Mesothelial cell of epicardium (in vitro differentiated cells): Measurements from ENCODE around the gene PHC3. TPM values are rescaled to one million over a fixed set of nuclear protein-coding genes. Genes with fewer than 3 reads are reported as not detected.
"Not testable (repeated sequence)": the region's sequence is repeated elsewhere in the genome, so short reads cannot be mapped to it uniquely, and the experiment has no call there.

Experiments
- DNase-seq, 2 experiments: peaks; one replicate each; pipeline ENCODE4 v3.0.0; 2021; ENCODE audit warnings: low spot score in 2 of 2; ENCODE audit not compliant: unreplicated experiment in 2 of 2
- H3K27ac Mint-ChIP-seq: 2 replicates; pipeline ENCODE4 v1.8.0; 2021; ENCODE audit warnings: mixed read lengths
- H3K27me3 Mint-ChIP-seq: 2 replicates; pipeline ENCODE4 v1.8.0; 2021; ENCODE audit warnings: low read depth, mixed read lengths
- H3K36me3 Mint-ChIP-seq: 2 replicates; pipeline ENCODE4 v1.8.0; 2021; ENCODE audit warnings: mixed read lengths
- H3K4me1 Mint-ChIP-seq: 2 replicates; pipeline ENCODE4 v1.8.0; 2021; ENCODE audit warnings: mixed read lengths
- H3K4me3 Mint-ChIP-seq: 2 replicates; pipeline ENCODE4 v1.8.0; 2021; ENCODE audit warnings: mild to moderate bottlenecking, moderate library complexity, mixed read lengths
- H3K9me3 Mint-ChIP-seq: 2 replicates; pipeline ENCODE4 v1.8.0; 2021; ENCODE audit warnings: mixed read lengths
- total RNA-seq: library from RNA; stranded (reverse); gene quantifications from 3 replicates; pipeline ENCODE4 v1.2.1, GENCODE V29; 2021
- TF ChIP-seq, protein P1 (sequence below): fragments of 200-600 bp; sonication (generic); IDR thresholded peaks from one replicate; pipeline ENCODE4 v1.5.0; 2021; ENCODE audit warnings: antibody characterized with exemption; ENCODE audit not compliant: unreplicated experiment

PHC3 gene
- total RNA-seq, 1 donor from 2014 or later, result 58.1 TPM

DNA sequence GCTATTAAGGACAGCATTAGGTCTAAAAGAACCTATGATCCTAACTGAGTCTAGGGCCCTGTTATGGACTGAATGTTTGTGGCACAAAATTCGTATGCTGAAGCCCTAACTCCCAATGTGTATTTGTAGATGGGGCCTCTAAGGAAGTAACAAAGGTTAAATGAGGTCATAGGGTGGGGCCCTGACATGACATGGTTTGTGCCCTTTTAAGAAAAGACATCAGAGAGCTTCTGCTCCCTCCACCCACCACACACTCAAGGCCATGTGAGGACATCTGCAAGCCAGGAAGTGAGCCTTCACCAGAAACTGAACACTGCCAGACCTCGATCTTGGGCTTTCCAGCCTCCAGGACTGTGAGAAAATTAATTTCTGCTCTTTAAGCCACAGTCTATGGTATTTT, 49.2 kb downstream of the PHC3 start:
- Mint-ChIP-seq H3K27ac (no peak overlapping the region), H3K9me3 (peaks cover 10% of the 10 kb centered on the region), H3K27me3 (no peaks in the 10 kb centered on the region), H3K4me3 (no peak overlapping the region), H3K36me3 (peaks cover 46% of the 10 kb centered on the region), H3K4me1 (peaks cover 3% of the 10 kb centered on the region)
- DNase-seq, result no peak
- TF ChIP-seq, protein P1, sequence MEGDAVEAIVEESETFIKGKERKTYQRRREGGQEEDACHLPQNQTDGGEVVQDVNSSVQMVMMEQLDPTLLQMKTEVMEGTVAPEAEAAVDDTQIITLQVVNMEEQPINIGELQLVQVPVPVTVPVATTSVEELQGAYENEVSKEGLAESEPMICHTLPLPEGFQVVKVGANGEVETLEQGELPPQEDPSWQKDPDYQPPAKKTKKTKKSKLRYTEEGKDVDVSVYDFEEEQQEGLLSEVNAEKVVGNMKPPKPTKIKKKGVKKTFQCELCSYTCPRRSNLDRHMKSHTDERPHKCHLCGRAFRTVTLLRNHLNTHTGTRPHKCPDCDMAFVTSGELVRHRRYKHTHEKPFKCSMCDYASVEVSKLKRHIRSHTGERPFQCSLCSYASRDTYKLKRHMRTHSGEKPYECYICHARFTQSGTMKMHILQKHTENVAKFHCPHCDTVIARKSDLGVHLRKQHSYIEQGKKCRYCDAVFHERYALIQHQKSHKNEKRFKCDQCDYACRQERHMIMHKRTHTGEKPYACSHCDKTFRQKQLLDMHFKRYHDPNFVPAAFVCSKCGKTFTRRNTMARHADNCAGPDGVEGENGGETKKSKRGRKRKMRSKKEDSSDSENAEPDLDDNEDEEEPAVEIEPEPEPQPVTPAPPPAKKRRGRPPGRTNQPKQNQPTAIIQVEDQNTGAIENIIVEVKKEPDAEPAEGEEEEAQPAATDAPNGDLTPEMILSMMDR, result no peak

GRCh38 chr3:170130532-170130931, 51.0 kb downstream of the PHC3 start:
- peaks cover 1% of the 10 kb centered on the region for H3K4me1 Mint-ChIP-seq
- TF ChIP-seq, protein P1, result no peak
- peaks cover 10% of the 10 kb centered on the region for H3K9me3 Mint-ChIP-seq
- DNase-seq, result no peak
- peaks cover 38% of the 10 kb centered on the region for H3K36me3 Mint-ChIP-seq
- H3K4me3 Mint-ChIP-seq, result no peak overlapping the region
- H3K27me3 Mint-ChIP-seq, result no peaks in the 10 kb centered on the region
- no peak overlapping the region for H3K27ac Mint-ChIP-seq

- H3K4me3 Mint-ChIP-seq, result no peak overlapping the region
Measured at GRCh38 chr3:170128977-170129431, 52.5 kb downstream of the PHC3 start.

GRCh38 chr3:170128259-170128976, 53.1 kb downstream of the PHC3 start:
- Mint-ChIP-seq H3K36me3 (peaks cover 26% of the 10 kb centered on the region), H3K27ac (no peak overlapping the region), H3K4me1 (peaks cover 2% of the 10 kb centered on the region), H3K4me3 (no peak overlapping the region), H3K9me3 (peaks cover under 1% of the 10 kb centered on the region), H3K27me3 (no peaks in the 10 kb centered on the region)
- DNase-seq, result no peak
- TF ChIP-seq, protein P1, result no peak

More at GRCh38 chr3:170128977-170129431, 52.5 kb downstream of the PHC3 start:
- peaks cover 5% of the 10 kb centered on the region for H3K9me3 Mint-ChIP-seq
- H3K36me3 Mint-ChIP-seq, result peaks cover 32% of the 10 kb centered on the region
- H3K4me1 Mint-ChIP-seq, result peaks cover 2% of the 10 kb centered on the region
- no peaks in the 10 kb centered on the region for H3K27me3 Mint-ChIP-seq
- TF ChIP-seq, protein P1, result no peak
- H3K27ac Mint-ChIP-seq, result no peak overlapping the region
- DNase-seq, result no peak

GRCh38 chr3:170117134-170117533, 64.4 kb downstream of the PHC3 start:
- Mint-ChIP-seq H3K9me3 (no peaks in the 10 kb centered on the region), H3K27me3 (no peaks in the 10 kb centered on the region), H3K36me3 (peaks cover 33% of the 10 kb centered on the region), H3K4me1 (no peaks in the 10 kb centered on the region), H3K4me3 (no peak overlapping the region), H3K27ac (no peak overlapping the region)
- no peak for DNase-seq
- TF ChIP-seq, protein P1, result no peak

GRCh38 chr3:170114165-170114564, 67.4 kb downstream of the PHC3 start:
- H3K4me1 Mint-ChIP-seq, H3K4me3 Mint-ChIP-seq, H3K27ac Mint-ChIP-seq, H3K9me3 Mint-ChIP-seq, DNase-seq, H3K27me3 Mint-ChIP-seq: not testable (repeated sequence)
- peaks cover 36% of the 10 kb centered on the region for H3K36me3 Mint-ChIP-seq
